T47D (cell line): ENCODE measurements around the gene MTG2.

ENCODE experiments used
- DNase-seq, 2 experiments: peaks; one replicate each; pipeline versions ENCODE4 v3.0.0 to v3.0.0-alpha.2; 2011 to 2012; ENCODE audit warnings: low read depth in 1 of 2, low spot score in 1 of 2
- JUND ChIP-seq: IDR thresholded peaks from 2 replicates; pipeline ENCODE4 v1.6.1; 2012; ENCODE audit warnings: low read depth
- in situ Hi-C: cut with HindIII; loops from 2 replicates; pipeline ENCODE4 v1.10.0; 2016; ENCODE audit warnings: low sequenced_read_pairs, low pct_unique_long_range_greater_than_20kb

Gene MTG2

GRCh38 chr20:62172666-62173065 is 10.2 kb upstream of the MTG2 start:
- in situ Hi-C loops: no loop called here
- TF ChIP-seq JUND: no peak

DNA sequence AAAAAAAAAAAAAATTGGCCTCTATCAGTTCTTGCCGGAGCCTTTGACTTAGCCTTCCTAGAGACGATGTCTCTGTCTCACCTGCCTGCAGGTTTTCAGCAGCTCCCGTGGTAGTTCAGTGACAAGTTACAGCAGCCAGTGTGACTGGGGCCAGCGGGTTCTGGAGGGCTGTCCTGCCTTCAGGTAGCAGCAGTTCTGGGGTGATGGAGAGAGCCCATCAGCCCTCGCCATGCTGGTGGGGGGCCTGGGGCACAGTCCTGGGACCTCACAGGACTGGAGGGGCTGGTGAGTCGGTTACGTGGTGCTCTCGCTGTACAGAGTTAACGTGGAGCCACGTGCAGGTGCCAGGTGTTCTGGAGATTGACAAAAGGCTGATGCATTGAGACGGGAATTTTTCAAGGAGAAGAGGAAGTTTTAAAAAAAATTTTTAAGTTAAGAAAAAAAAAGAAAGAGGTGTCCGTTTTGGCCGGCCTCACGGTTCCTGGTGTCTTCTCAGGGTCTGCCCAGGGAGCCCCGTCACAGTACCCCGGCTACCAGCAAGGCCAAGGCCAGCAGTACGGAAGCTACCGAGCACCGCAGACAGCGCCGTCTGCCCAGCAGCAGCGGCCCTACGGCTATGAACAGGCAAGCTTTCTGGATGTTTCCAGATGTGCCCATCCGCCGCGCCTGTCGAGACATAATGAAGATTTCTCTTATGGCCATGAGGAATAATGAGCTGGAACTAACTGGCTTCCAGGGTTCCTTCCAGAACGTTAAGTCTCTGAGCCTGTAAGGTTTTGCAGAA is 8.6 kb upstream of the MTG2 start:
- DNase-seq: no peak
- in situ Hi-C loops: no loop called here
- no peak for TF ChIP-seq JUND

More at GRCh38 chr20:62172666-62173065, 10.2 kb upstream of the MTG2 start:
- no peak for DNase-seq

GRCh38 chr20:62174870-62175624 is 7.8 kb upstream of the MTG2 start:
- no peak for DNase-seq
- TF ChIP-seq JUND: no peak
- in situ Hi-C loops: no loop called here

DNA sequence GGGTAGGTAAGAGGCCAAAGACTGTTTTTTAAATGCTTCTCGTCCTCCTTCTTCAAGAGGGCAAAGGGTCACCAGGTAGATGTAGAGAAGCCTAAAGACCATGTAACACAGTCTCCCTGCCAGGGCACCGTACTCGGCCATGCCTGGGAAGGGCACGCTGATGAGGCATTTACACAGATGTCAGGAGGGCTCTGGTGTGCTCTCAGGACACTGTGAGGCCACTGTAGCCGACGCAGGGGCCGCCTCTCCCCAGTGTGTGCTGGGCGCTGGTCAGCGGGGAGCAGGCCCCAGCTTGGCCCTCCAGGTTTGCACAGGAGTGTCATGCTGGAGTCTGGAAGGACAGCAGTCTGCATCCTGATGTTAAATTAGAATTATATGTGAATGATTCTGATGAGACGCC is 7.1 kb upstream of the MTG2 start:
- no peak for TF ChIP-seq JUND
- no peak for DNase-seq
- in situ Hi-C loops: no loop called here

- no peak for DNase-seq
- no peak for TF ChIP-seq JUND
- in situ Hi-C loops: no loop called here
These were observed 6.0 kb upstream of the MTG2 start for GRCh38 chr20:62176866-62177265.

DNA sequence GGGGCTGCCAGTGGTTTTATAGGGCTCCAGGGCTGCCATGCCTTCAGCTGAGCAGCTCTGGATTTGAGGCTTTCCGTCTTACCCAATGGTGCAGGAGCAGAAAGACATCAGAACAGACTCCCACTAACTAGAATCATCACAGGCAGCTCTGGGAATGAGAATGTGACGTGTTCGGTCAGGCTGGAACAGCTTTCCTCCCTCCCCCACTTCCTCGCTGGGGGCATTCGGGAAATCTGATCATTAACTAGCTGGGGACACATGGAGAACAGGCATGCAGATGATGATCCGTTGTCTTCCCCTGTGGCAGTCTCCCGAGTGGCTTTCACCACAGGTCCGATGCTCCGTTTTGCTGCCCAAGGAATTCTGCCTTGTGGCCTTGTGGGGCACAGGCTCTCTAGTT is 5.5 kb upstream of the MTG2 start:
- no peak for TF ChIP-seq JUND
- in situ Hi-C loops: no loop called here
- DNase-seq: no peak

GRCh38 chr20:62178316-62179161 is 4.3 kb upstream of the MTG2 start:
- in situ Hi-C loops: no loop called here
- no peak for TF ChIP-seq JUND
- DNase-seq: no peak

GRCh38 chr20:62179162-62179504 is 3.7 kb upstream of the MTG2 start:
- DNase-seq: no peak
- no peak for TF ChIP-seq JUND
- in situ Hi-C loops: no loop called here

GRCh38 chr20:62181808-62182207 is 1.0 kb upstream of the MTG2 start:
- DNase-seq: no peak
- in situ Hi-C loops: no loop called here
- TF ChIP-seq JUND: no peak

GRCh38 chr20:62183426-62184142 is 756 bp downstream of the MTG2 start:
- no peak for DNase-seq
- in situ Hi-C loops: no loop called here
- no peak for TF ChIP-seq JUND

DNA sequence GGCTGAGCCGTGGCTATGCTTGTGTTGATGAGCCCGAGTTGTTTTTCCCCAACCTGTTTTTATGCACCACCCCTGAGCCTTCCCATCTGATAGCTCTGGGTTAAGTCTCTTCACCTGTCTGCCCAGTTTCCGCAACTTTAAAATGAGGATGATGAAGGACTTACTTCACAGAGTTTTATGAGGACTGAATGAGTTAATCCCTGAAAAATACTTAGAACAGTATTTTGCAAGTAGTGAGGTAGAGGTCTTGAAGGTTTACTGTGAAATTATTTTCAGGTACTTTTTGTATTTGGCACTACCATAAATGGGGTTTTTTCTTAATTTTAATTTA is 3.2 kb downstream of the MTG2 start:
- no peak for TF ChIP-seq JUND
- DNase-seq: no peak
- in situ Hi-C loops: no loop called here
